MCF 10A (cell line): Measurements from ENCODE around the gene CACNA2D4. TPM values are rescaled to one million over a fixed set of nuclear protein-coding genes. Genes with fewer than 3 reads are reported as not detected.

Source experiments
- BruUV-seq: library from RNA; stranded (reverse); fragments of 400-500 nt; replicated peaks from 2 replicates; lab custom pipeline; 2021; lab: Mats Ljungman, UMichigan
- CTCF ChIA-PET: fragments of 300-600 bp; sonication (Branson Sonifier 250); formaldehyde crosslinking; extraction: SDS; loops from one replicate; lab custom pipeline; 2021; ENCODE audit warnings: antibody characterized with exemption, inconsistent platforms; lab: Yijun Ruan, JAX
- POLR2A ChIA-PET: fragments of 300-600, 350-650 bp; sonication (Branson Sonifier 250); formaldehyde crosslinking; extraction: SDS; loops from one replicate; lab custom pipeline; 2020; ENCODE audit warnings: antibody characterized with exemption, inconsistent platforms; lab: Yijun Ruan, JAX
- DNase-seq: peaks from one replicate; pipeline ENCODE4 v3.0.0-alpha.2; 2018; ENCODE audit not compliant: unreplicated experiment
- H3K27ac Mint-ChIP-seq: one replicate; pipeline ENCODE4 v1.8.0; 2022; ENCODE audit warnings: mild to moderate bottlenecking, low read depth, mixed read lengths; ENCODE audit not compliant: unreplicated experiment
- H3K27me3 Mint-ChIP-seq: one replicate; pipeline ENCODE4 v1.8.0; 2022; ENCODE audit warnings: mixed read lengths; ENCODE audit not compliant: insufficient read depth, unreplicated experiment
- H3K36me3 Mint-ChIP-seq: one replicate; pipeline ENCODE4 v1.8.0; 2022; ENCODE audit warnings: mild to moderate bottlenecking, moderate library complexity, mixed read lengths; ENCODE audit not compliant: insufficient read depth, unreplicated experiment
- H3K4me1 Mint-ChIP-seq: one replicate; pipeline ENCODE4 v1.8.0; 2022; ENCODE audit warnings: mixed read lengths; ENCODE audit not compliant: insufficient read depth, unreplicated experiment
- H3K4me3 Mint-ChIP-seq: one replicate; pipeline ENCODE4 v1.8.0; 2022; ENCODE audit warnings: mild to moderate bottlenecking, moderate library complexity, mixed read lengths; ENCODE audit not compliant: unreplicated experiment
- H3K9me3 Mint-ChIP-seq: one replicate; pipeline ENCODE4 v1.8.0; 2022; ENCODE audit warnings: mixed read lengths; ENCODE audit not compliant: unreplicated experiment
- CTCF ChIP-seq: fragments of 200-600 bp; IDR thresholded peaks from one replicate; pipeline ENCODE4 v1.8.0; 2022; ENCODE audit warnings: antibody characterized with exemption, mild to moderate bottlenecking; ENCODE audit not compliant: unreplicated experiment
- intact Hi-C: fragments of 100-400 bp; cut with micrococcal nuclease; formaldehyde crosslinking; loops from 2 replicates; pipeline ENCODE4 v1.14.1; 2022
- total RNA-seq: library from RNA; stranded (reverse); gene quantifications from 2 replicates; pipeline ENCODE4 v1.2.3, GENCODE V29; 2022

The CACNA2D4 gene
- total RNA-seq, 1 experiment from 2014 or later, result not detected

GRCh38 chr12:1919284-1919683, 832 bp upstream of the CACNA2D4 start:
- intact Hi-C loops, result no loop called here
- no peak for DNase-seq
- Mint-ChIP-seq H3K4me1 (no peaks in the 10 kb centered on the region), H3K9me3 (no peaks in the 10 kb centered on the region), H3K27ac (no peak overlapping the region), H3K4me3 (no peak overlapping the region), H3K27me3 (peaks cover 31% of the 10 kb centered on the region), H3K36me3 (no peaks in the 10 kb centered on the region)
- POLR2A ChIA-PET, result no interaction called here
- no peak for TF ChIP-seq CTCF
- no TSS peak for BruUV-seq
- CTCF ChIA-PET, result interaction anchor here (0.6 to 1.9 kb wide), 3 partner anchors 8 to 284 kb away, joined by 3 to 6 read pairs (median 3); no protein-coding TSS in a partner anchor

- Mint-ChIP-seq H3K9me3 (no peaks in the 10 kb centered on the region), H3K36me3 (no peaks in the 10 kb centered on the region), H3K4me3 (no peak overlapping the region), H3K27ac (no peak overlapping the region), H3K4me1 (no peaks in the 10 kb centered on the region), H3K27me3 (peaks cover 26% of the 10 kb centered on the region)
- TF ChIP-seq CTCF, result no peak
- BruUV-seq, result no TSS peak
- ChIA-PET POLR2A (no interaction called here), CTCF (interaction anchor here (0.6 to 1.9 kb wide), 3 partner anchors 7 to 284 kb away, joined by 3 to 6 read pairs (median 3); no protein-coding TSS in a partner anchor)
- intact Hi-C loops, result no loop called here
- DNase-seq, result no peak
These were observed 408 bp upstream of the CACNA2D4 start for GRCh38 chr12:1918884-1919236.

GRCh38 chr12:1917172-1918070, 1.0 kb downstream of the CACNA2D4 start:
- no TSS peak for BruUV-seq
- no peak for TF ChIP-seq CTCF
- Mint-ChIP-seq H3K36me3 (no peaks in the 10 kb centered on the region), H3K4me1 (no peaks in the 10 kb centered on the region), H3K4me3 (no peak overlapping the region), H3K27me3 (peaks cover 15% of the 10 kb centered on the region), H3K27ac (no peak overlapping the region), H3K9me3 (no peaks in the 10 kb centered on the region)
- DNase-seq, result no peak
- intact Hi-C loops, result no loop called here
- POLR2A ChIA-PET, result interaction anchor here (0.6 kb wide), 1 partner anchor 1528 kb away, joined by 3 read pairs; no protein-coding TSS in a partner anchor
- CTCF ChIA-PET, result interaction anchor here (2.2 kb wide), 1 partner anchor 23 kb away, joined by 12 read pairs; no protein-coding TSS in a partner anchor

- no peaks in the 10 kb centered on the region for H3K9me3 Mint-ChIP-seq
- no peaks in the 10 kb centered on the region for H3K36me3 Mint-ChIP-seq
- H3K4me1 Mint-ChIP-seq, result no peaks in the 10 kb centered on the region
- TF ChIP-seq CTCF, result no peak
- ChIA-PET CTCF (interaction anchor here (2.2 kb wide), 1 partner anchor 23 kb away, joined by 12 read pairs; no protein-coding TSS in a partner anchor), POLR2A (no interaction called here)
- no peak overlapping the region for H3K27ac Mint-ChIP-seq
- BruUV-seq, result no TSS peak
- H3K4me3 Mint-ChIP-seq, result no peak overlapping the region
- intact Hi-C loops, result no loop called here
- DNase-seq, result no peak
- peaks cover 15% of the 10 kb centered on the region for H3K27me3 Mint-ChIP-seq
These were observed 1.9 kb downstream of the CACNA2D4 start for GRCh38 chr12:1916371-1917171.
